CD4-positive, CD25-positive, alpha-beta regulatory T cell (primary cell): ENCODE data around the gene DRAM2. TPM values are rescaled to one million over a fixed set of nuclear protein-coding genes. Genes with fewer than 3 reads are reported as not detected.

Experiments
- ATAC-seq, 2 donors: fragments of 150-1000 bp; cut with Tn5 transposase; one replicate each; pipeline ENCODE4 v1.10.0; 2021; ENCODE audit warnings: low read depth in 2 of 2, moderate number of reproducible peaks in 2 of 2, moderate library complexity in 1 of 2
- DNase-seq, 3 donors: peaks; one replicate each; pipeline versions ENCODE4 v3.0.0 to v3.0.0-alpha.2; 2012 to 2022; ENCODE audit warnings: mixed read lengths in 1 of 3
- H3K27ac ChIP-seq: one replicate; pipeline ENCODE4 v1.7.0; 2013; ENCODE audit warnings: mild to moderate bottlenecking, low read length; ENCODE audit not compliant: insufficient read depth, poor library complexity, severe bottlenecking
- H3K27me3 ChIP-seq: one replicate; pipeline ENCODE4 v1.7.0; 2013; ENCODE audit warnings: low read length; ENCODE audit not compliant: control insufficient read depth, insufficient read depth
- H3K36me3 ChIP-seq: one replicate; pipeline ENCODE4 v1.7.0; 2013; ENCODE audit warnings: mild to moderate bottlenecking, low read length, moderate library complexity; ENCODE audit not compliant: control insufficient read depth, insufficient read depth
- H3K4me1 ChIP-seq: 2 replicates; pipeline ENCODE4 v1.7.0; 2013; ENCODE audit warnings: mild to moderate bottlenecking, low read length; ENCODE audit not compliant: insufficient read depth, control insufficient read depth, poor library complexity, severe bottlenecking
- H3K4me3 ChIP-seq: one replicate; pipeline ENCODE4 v1.7.0; 2013; ENCODE audit warnings: low read depth, mild to moderate bottlenecking, low read length, moderate library complexity
- H3K9me3 ChIP-seq, 2 experiments: 1 replicate in 1 of 2; 2 replicates in 1 of 2; pipeline ENCODE4 v1.7.0; 2013; ENCODE audit warnings: low read length in 2 of 2, mild to moderate bottlenecking in 1 of 2, moderate library complexity in 1 of 2; ENCODE audit not compliant: control insufficient read depth in 2 of 2
- H3K27ac Mint-ChIP-seq, 3 donors: one replicate each; pipeline ENCODE4 v1.8.0; 2020 to 2022; ENCODE audit warnings: mild to moderate bottlenecking in 3 of 3, mixed read lengths in 3 of 3, moderate library complexity in 2 of 3
- H3K27me3 Mint-ChIP-seq: one replicate; pipeline ENCODE4 v1.8.0; 2022; ENCODE audit warnings: mild to moderate bottlenecking, mixed read lengths
- H3K36me3 Mint-ChIP-seq: one replicate; pipeline ENCODE4 v1.8.0; 2020; ENCODE audit warnings: mixed read lengths
- H3K4me1 Mint-ChIP-seq, 4 donors: one replicate each; pipeline ENCODE4 v1.8.0; 2020 to 2022; ENCODE audit warnings: mixed read lengths in 4 of 4, mild to moderate bottlenecking in 1 of 4
- H3K4me3 Mint-ChIP-seq, 4 donors: one replicate each; pipeline ENCODE4 v1.8.0; 2020 to 2022; ENCODE audit warnings: mild to moderate bottlenecking in 4 of 4, mixed read lengths in 4 of 4, moderate library complexity in 3 of 4
- H3K9me3 Mint-ChIP-seq, 7 donors: one replicate each; pipeline ENCODE4 v1.8.0; 2020 to 2022; ENCODE audit warnings: mixed read lengths in 7 of 7, mild to moderate bottlenecking in 3 of 7, moderate library complexity in 2 of 7
- polyA plus RNA-seq, 4 donors: library from polyadenylated mRNA; unstranded; fragments of 300-500 nt; fragmentation: Illumina TruSeq; gene quantifications; one replicate each; pipeline ENCODE4 v1.2.3, GENCODE V29; 2021
- total RNA-seq: library from RNA; stranded (reverse); gene quantifications from one replicate; pipeline ENCODE4 v1.2.3, GENCODE V29; 2022

The DRAM2 gene
- total and polyA plus RNA-seq, 5 donors from 2014 or later, result 37.2 to 112 (median 95.9) TPM

GRCh38 chr1:111126354-111126753 lies 13.5 kb downstream of the DRAM2 start:
- no peaks in the 10 kb centered on the region for H3K27me3 Mint-ChIP-seq
- H3K27me3 ChIP-seq, result no peaks in the 10 kb centered on the region
- no peaks in the 10 kb centered on the region for H3K9me3 Mint-ChIP-seq
- peaks cover 45% of the 10 kb centered on the region for H3K36me3 Mint-ChIP-seq
- no peak overlapping the region for H3K27ac ChIP-seq
- no peak overlapping the region for H3K4me3 ChIP-seq
- no peaks in the 10 kb centered on the region for H3K9me3 ChIP-seq
- H3K27ac Mint-ChIP-seq, result peak overlapping the region in 1 of 3 donors; percentile 61
- H3K4me3 Mint-ChIP-seq, result no peak overlapping the region
- no peaks in the 10 kb centered on the region for H3K4me1 ChIP-seq
- peaks cover 22 to 33% (median 25%) of the 10 kb centered on the region in 4 donors for H3K4me1 Mint-ChIP-seq
- H3K36me3 ChIP-seq, result peaks cover 53% of the 10 kb centered on the region
- no peak for ATAC-seq
- DNase-seq, result no peak

GRCh38 chr1:111116496-111116895 lies 23.4 kb downstream of the DRAM2 start:
- no peaks in the 10 kb centered on the region for H3K4me1 ChIP-seq
- no peaks in the 10 kb centered on the region for H3K9me3 ChIP-seq
- DNase-seq (no peak), ATAC-seq (no peak)
- no peak overlapping the region for H3K4me3 Mint-ChIP-seq
- peaks cover 47% of the 10 kb centered on the region for H3K36me3 Mint-ChIP-seq
- H3K4me1 Mint-ChIP-seq, result no peaks in the 10 kb centered on the region
- H3K27me3 Mint-ChIP-seq, result no peaks in the 10 kb centered on the region
- no peaks in the 10 kb centered on the region for H3K27me3 ChIP-seq
- H3K9me3 Mint-ChIP-seq, result peaks cover 0 to 3% (median 0%) of the 10 kb centered on the region in 7 donors
- H3K27ac ChIP-seq, result no peak overlapping the region
- peaks cover 43% of the 10 kb centered on the region for H3K36me3 ChIP-seq
- H3K27ac Mint-ChIP-seq, result no peak overlapping the region
- no peak overlapping the region for H3K4me3 ChIP-seq

- ATAC-seq, result no peak
- Histone ChIP-seq H3K27me3 (peaks cover 2% of the 10 kb centered on the region), H3K4me1 (no peaks in the 10 kb centered on the region), H3K9me3 (peaks cover 16 to 20% of the 10 kb centered on the region in 2 experiments), H3K4me3 (no peak overlapping the region), H3K27ac (no peak overlapping the region), H3K36me3 (no peaks in the 10 kb centered on the region)
- no peak overlapping the region for H3K27ac Mint-ChIP-seq
- no peak overlapping the region for H3K4me3 Mint-ChIP-seq
- no peaks in the 10 kb centered on the region for H3K4me1 Mint-ChIP-seq
- H3K27me3 Mint-ChIP-seq, result peaks cover 6% of the 10 kb centered on the region
- peaks cover 0 to 19% (median 4%) of the 10 kb centered on the region in 7 donors for H3K9me3 Mint-ChIP-seq
- peaks cover 19% of the 10 kb centered on the region for H3K36me3 Mint-ChIP-seq
- no peak for DNase-seq
These were observed 29.5 kb downstream of the DRAM2 start for GRCh38 chr1:111110197-111110899.

- H3K4me3 Mint-ChIP-seq, result no peak overlapping the region
- no peak overlapping the region for H3K27ac Mint-ChIP-seq
- H3K4me3 ChIP-seq, result no peak overlapping the region
- H3K27ac ChIP-seq, result no peak overlapping the region
- H3K9me3 Mint-ChIP-seq, result peaks cover 0 to 28% (median 11%) of the 10 kb centered on the region in 7 donors
- H3K36me3 Mint-ChIP-seq, result no peaks in the 10 kb centered on the region
- no peaks in the 10 kb centered on the region for H3K4me1 Mint-ChIP-seq
- no peaks in the 10 kb centered on the region for H3K4me1 ChIP-seq
- H3K36me3 ChIP-seq, result no peaks in the 10 kb centered on the region
- no peak for DNase-seq
- ATAC-seq, result no peak
- H3K27me3 ChIP-seq, result peaks cover 5% of the 10 kb centered on the region
- peaks cover 19 to 20% of the 10 kb centered on the region in 2 experiments for H3K9me3 ChIP-seq
- peaks cover 6% of the 10 kb centered on the region for H3K27me3 Mint-ChIP-seq
These were observed 34.9 kb downstream of the DRAM2 start for GRCh38 chr1:111104981-111105380.

- DNase-seq (no peak), ATAC-seq (no peak)
- Histone ChIP-seq H3K4me1 (no peaks in the 10 kb centered on the region), H3K27ac (no peak overlapping the region), H3K4me3 (no peak overlapping the region), H3K36me3 (no peaks in the 10 kb centered on the region), H3K27me3 (peaks cover 5% of the 10 kb centered on the region), H3K9me3 (peaks cover 7 to 13% of the 10 kb centered on the region in 2 experiments)
- Mint-ChIP-seq H3K4me3 (no peak overlapping the region), H3K27me3 (peaks cover 10% of the 10 kb centered on the region), H3K4me1 (no peaks in the 10 kb centered on the region), H3K36me3 (no peaks in the 10 kb centered on the region), H3K27ac (no peak overlapping the region), H3K9me3 (peaks cover 4 to 41% (median 18%) of the 10 kb centered on the region in 7 donors)
These were observed 37.8 kb downstream of the DRAM2 start for GRCh38 chr1:111101854-111102642.

- no peak for ATAC-seq
These were observed 40.6 kb downstream of the DRAM2 start for GRCh38 chr1:111099289-111099688.

GRCh38 chr1:111097356-111098099 lies 42.4 kb downstream of the DRAM2 start:
- Mint-ChIP-seq H3K9me3 (peaks cover 8 to 50% (median 28%) of the 10 kb centered on the region in 7 donors), H3K27ac (no peak overlapping the region), H3K36me3 (peaks cover 2% of the 10 kb centered on the region), H3K4me1 (no peaks in the 10 kb centered on the region), H3K27me3 (peaks cover 21% of the 10 kb centered on the region), H3K4me3 (no peak overlapping the region)
- ATAC-seq (no peak), DNase-seq (no peak)
- peaks cover 13% of the 10 kb centered on the region in 2 experiments for H3K9me3 ChIP-seq
- no peaks in the 10 kb centered on the region for H3K27me3 ChIP-seq
- H3K4me1 ChIP-seq, result no peaks in the 10 kb centered on the region
- H3K36me3 ChIP-seq, result no peaks in the 10 kb centered on the region
- H3K27ac ChIP-seq, result no peak overlapping the region
- no peak overlapping the region for H3K4me3 ChIP-seq

More at GRCh38 chr1:111099289-111099688, 40.6 kb downstream of the DRAM2 start:
- no peaks in the 10 kb centered on the region for H3K36me3 Mint-ChIP-seq
- peaks cover 13% of the 10 kb centered on the region in 2 experiments for H3K9me3 ChIP-seq
- no peak overlapping the region for H3K4me3 ChIP-seq
- H3K4me1 Mint-ChIP-seq, result no peaks in the 10 kb centered on the region
- no peak overlapping the region for H3K27ac Mint-ChIP-seq
- peaks cover 2% of the 10 kb centered on the region for H3K27me3 ChIP-seq
- no peak overlapping the region for H3K4me3 Mint-ChIP-seq
- no peaks in the 10 kb centered on the region for H3K36me3 ChIP-seq
- peaks cover 16% of the 10 kb centered on the region for H3K27me3 Mint-ChIP-seq
- peaks cover 5 to 50% (median 22%) of the 10 kb centered on the region in 7 donors for H3K9me3 Mint-ChIP-seq
- no peaks in the 10 kb centered on the region for H3K4me1 ChIP-seq
- no peak overlapping the region for H3K27ac ChIP-seq
- no peak for DNase-seq
